K562 (cell line): Measurements from ENCODE around the gene XRN1. TPM values are rescaled to one million over a fixed set of nuclear protein-coding genes. Genes with fewer than 3 reads are reported as not detected.
"Not testable (repeated sequence)": the region's sequence is repeated elsewhere in the genome, so short reads cannot be mapped to it uniquely, and the experiment has no call there.

ENCODE experiments used
- ATAC-seq: fragments of 200-7000 bp; cut with Tn5 transposase; 3 replicates; pipeline ENCODE4 v1.9.1; 2020; ENCODE audit warnings: moderate library complexity
- BruUV-seq: library from RNA; stranded (reverse); fragments of 400-500 nt; replicated peaks from 2 replicates; lab custom pipeline; 2021; lab: Mats Ljungman, UMichigan
- CTCF ChIA-PET: fragments of 300-600 bp; formaldehyde crosslinking; extraction: SDS; loops from one replicate; lab custom pipeline; 2021; ENCODE audit warnings: low intra/inter-chr PET ratio; lab: Yijun Ruan, JAX
- POLR2A ChIA-PET: fragments of 300-600, 350-650 bp; sonication (Branson Sonifier 250); formaldehyde crosslinking; extraction: SDS; loops from one replicate; lab custom pipeline; 2021; ENCODE audit warnings: antibody characterized with exemption, inconsistent platforms; lab: Yijun Ruan, JAX
- DNase-seq, 4 experiments: peaks; one replicate each; pipeline versions ENCODE4 v3.0.0 to v3.0.0-alpha.2; 2011 to 2018; ENCODE audit warnings: low spot score in 3 of 4, mixed read lengths in 3 of 4; ENCODE audit errors: extremely low read depth in 1 of 4
- FAIRE-seq: peaks from 2 replicates; lab custom pipeline; 2011; peaks lifted over from hg19 to GRCh38; lab: Jason Lieb, UNC
- H2AFZ ChIP-seq: 2 replicates; pipeline ENCODE4 v1.6.0; 2011; ENCODE audit warnings: low read depth, low read length, control low read depth, inconsistent platforms
- H3K27ac ChIP-seq: fragments of 200-600 bp; 3 replicates; pipeline ENCODE4 v1.8.0; 2011; ENCODE audit warnings: low read depth, mild to moderate bottlenecking, control low read depth, inconsistent platforms, low read length, moderate library complexity, mixed read lengths; ENCODE audit errors: extremely low read depth
- H3K27me3 ChIP-seq, 2 experiments: fragments of 300-600 bp in 1 of 2; 2 replicates in 1 of 2; 3 replicates in 1 of 2; pipeline versions ENCODE4 v1.6.0 to v1.8.0; 2011; ENCODE audit warnings: inconsistent platforms in 2 of 2, low read length in 2 of 2, mild to moderate bottlenecking in 1 of 2, mixed read lengths in 1 of 2, moderate library complexity in 1 of 2; ENCODE audit not compliant: control insufficient read depth in 2 of 2, insufficient read depth in 2 of 2
- H3K36me3 ChIP-seq: fragments of 300-600 bp; 3 replicates; pipeline ENCODE4 v1.8.0; 2011; ENCODE audit warnings: mild to moderate bottlenecking, low read length, inconsistent platforms; ENCODE audit not compliant: control insufficient read depth, insufficient read depth
- H3K4me1 ChIP-seq, 2 experiments: fragments of 200-600 bp in 1 of 2; replicated peaks in 1 of 2; 2 replicates in 1 of 2; 3 replicates in 1 of 2; pipeline versions ENCODE4 v1.5.1 to v1.8.0; 2011; ENCODE audit warnings: inconsistent platforms in 2 of 2, low read length in 2 of 2, mild to moderate bottlenecking in 1 of 2, mixed read lengths in 1 of 2, moderate library complexity in 1 of 2; ENCODE audit not compliant: control insufficient read depth in 2 of 2, insufficient read depth in 2 of 2
- H3K4me2 ChIP-seq: 2 replicates; pipeline ENCODE4 v1.6.1; 2011; ENCODE audit warnings: low read length, control low read depth, inconsistent platforms, mixed read lengths; ENCODE audit not compliant: insufficient read depth
- H3K4me3 ChIP-seq: fragments of 200-600 bp; sonication (generic), shearing (Covaris generic); 2 replicates; pipeline ENCODE4 v1.5.1; 2016; ENCODE audit warnings: control low read depth, inconsistent platforms
- H3K79me2 ChIP-seq: fragments of 200-600 bp; 3 replicates; pipeline ENCODE4 v1.8.0; 2011; ENCODE audit warnings: low read length, inconsistent platforms; ENCODE audit not compliant: control insufficient read depth, insufficient read depth
- H3K9ac ChIP-seq, 2 experiments: 2 replicates each; pipeline versions ENCODE4 v1.6.0 to v1.6.1; 2011; ENCODE audit warnings: low read depth in 2 of 2, low read length in 2 of 2, control low read depth in 1 of 2, inconsistent platforms in 1 of 2, mild to moderate bottlenecking in 1 of 2, mixed read lengths in 1 of 2; ENCODE audit not compliant: insufficient read depth in 1 of 2
- H3K9me1 ChIP-seq: one replicate; pipeline ENCODE4 v1.6.0; 2011; ENCODE audit warnings: inconsistent platforms, mild to moderate bottlenecking, low read length, moderate library complexity; ENCODE audit not compliant: control insufficient read depth, insufficient read depth
- H3K9me3 ChIP-seq: replicated peaks from 2 replicates; pipeline ENCODE4 v1.5.1; 2011; ENCODE audit warnings: low read depth, low read length, inconsistent platforms; ENCODE audit not compliant: control insufficient read depth, insufficient read depth
- H4K20me1 ChIP-seq: replicated peaks from 2 replicates; pipeline ENCODE4 v1.6.1; 2011; ENCODE audit warnings: low read length, inconsistent platforms, mixed read lengths; ENCODE audit not compliant: control insufficient read depth, insufficient read depth
- ATF1 ChIP-seq, 2 experiments: fragments of 450-650 bp in 1 of 2; IDR thresholded peaks; 2 replicates each; pipeline ENCODE4 v1.6.1; 2016; ENCODE audit warnings: missing compliant biosample characterization in 1 of 2, missing genetic modification characterization in 1 of 2
- RCOR1 ChIP-seq, 2 experiments: IDR thresholded peaks; 2 replicates each; pipeline ENCODE4 v1.6.1; 2012; ENCODE audit warnings: low read depth in 2 of 2, low read length in 2 of 2, borderline replicate concordance in 1 of 2, improper control_type of control experiment in 1 of 2
- SMARCA4 ChIP-seq: fragments of 450-650 bp; IDR thresholded peaks from 2 replicates; pipeline ENCODE4 v1.6.1; 2016
- SOX6 ChIP-seq: fragments of 450-650 bp; IDR thresholded peaks from 2 replicates; pipeline ENCODE4 v1.6.1; 2014; ENCODE audit warnings: mild to moderate bottlenecking
- TBL1XR1 ChIP-seq, 2 experiments: IDR thresholded peaks; 2 replicates each; pipeline ENCODE4 v1.6.1; 2012; ENCODE audit warnings: improper control_type of control experiment in 2 of 2, low read length in 2 of 2, mild to moderate bottlenecking in 1 of 2
- TCF3 ChIP-seq: sonication (generic); formaldehyde crosslinking; IDR thresholded peaks from 2 replicates; pipeline ENCODE4 v1.4.0; 2020; ENCODE audit warnings: mild to moderate bottlenecking, missing genetic modification reagents
- U2AF1 ChIP-seq: fragments of 200-400 bp; formaldehyde crosslinking; optimal IDR thresholded peaks from 2 replicates; pipeline ENCODE3; 2017; ENCODE audit warnings: mild to moderate bottlenecking, low read depth, low read length, moderate library complexity
- WGBS: fragments of 100-300 bp; shearing (Covaris generic); methylation state at CpG from one replicate; pipeline ENCODE4 v1.1.6; 2016; ENCODE audit warnings: low coverage, mixed read lengths; ENCODE audit not compliant: insufficient coverage; ENCODE audit errors: missing lambda C conversion rate; 5-methylcytosine and 5-hydroxymethylcytosine counted together
- in situ Hi-C: fragments of 300-500 bp; cut with MboI; formaldehyde crosslinking; loops from 4 replicates; pipeline ENCODE4 v1.15.0; 2018; ENCODE audit warnings: inconsistent platforms, mixed read lengths
- intact Hi-C: fragments of 100-400 bp; cut with micrococcal nuclease; formaldehyde crosslinking; loops from 2 replicates; pipeline ENCODE4 v1.14.2; 2022
- polyA plus RNA-seq, 8 experiments: library from polyadenylated mRNA; depleted of rRNA in 4 of 8; stranded (reverse) in 5 of 8; unstranded in 3 of 8; fragments of >200 nt; fragmentation: Nextera tagmentation in 2 of 8; fragmentation: Illumina TruSeq in 1 of 8; extraction: Ambion mirVana in 2 of 8; extraction: Trizol in 1 of 8; gene quantifications; 2 replicates each; pipeline versions ENCODE4 v1.2.1 to v1.2.3, GENCODE V29; 2011 to 2014; ENCODE audit warnings: inconsistent platforms in 1 of 8, missing spikeins in 1 of 8
- total RNA-seq, 7 experiments: library from RNA; depleted of rRNA in 6 of 7; stranded (reverse); fragments of >200 nt in 6 of 7; fragmentation: Illumina TruSeq in 2 of 7; extraction: Trizol in 2 of 7; gene quantifications; 2 replicates each; pipeline versions ENCODE4 v1.2.1 to v1.2.3, GENCODE V29; 2011 to 2021; ENCODE audit warnings: low replicate concordance in 1 of 7
- TF ChIP-seq, protein P1 (sequence below), 2 experiments: fragments of 450-650 bp; conservative IDR thresholded peaks; 2 replicates each; pipeline ENCODE4 v1.6.1; 2017; ENCODE audit warnings: mild to moderate bottlenecking in 2 of 2, moderate library complexity in 2 of 2
- TF ChIP-seq, protein P2 (sequence below), 2 experiments: fragments of 450-650 bp; IDR thresholded peaks; 2 replicates each; pipeline ENCODE4 v1.6.1; 2018; ENCODE audit warnings: mild to moderate bottlenecking in 2 of 2, low read depth in 1 of 2; ENCODE audit not compliant: partially characterized antibody in 2 of 2

XRN1 gene
- total and polyA plus RNA-seq, 9 of the 15 experiments (the other 6 are each of a cell fraction or from before 2014, with no cell fraction given) = 3.1 to 28.4 (median 17.2) TPM

DNA sequence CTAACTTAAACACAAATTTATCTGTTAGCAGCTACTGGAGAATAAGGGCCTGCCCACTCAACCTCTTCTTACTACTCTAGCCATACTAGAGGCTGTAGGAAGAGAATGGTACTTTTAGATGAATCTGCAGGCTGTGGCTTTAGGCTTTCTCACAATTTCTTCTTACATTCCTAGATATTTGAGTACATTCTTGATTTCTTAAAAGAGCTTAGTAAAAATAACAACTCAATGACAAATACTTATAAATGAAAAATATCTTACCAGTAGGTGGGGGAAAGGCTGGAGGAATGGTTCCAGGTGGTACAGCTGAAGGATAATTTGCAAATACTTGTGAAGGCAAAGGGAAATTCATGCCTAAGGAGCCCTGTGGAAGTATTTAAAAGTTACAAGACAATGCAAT lies 129.5 kb downstream of the XRN1 start:
- ChIA-PET CTCF (no interaction called here), POLR2A (interaction anchor here (0.7 kb wide), 2 partner anchors 53 to 353 kb away, joined by 3 to 6 read pairs; no protein-coding TSS in a partner anchor)
- Histone ChIP-seq H3K4me1 (peaks cover 6 to 23% of the 10 kb centered on the region in 2 experiments; a peak in 4 of 5 replicates), H2AFZ (no peak overlapping the region), H3K27ac (peak overlapping the region; percentile 73; the same call in 2 of the 3 replicates), H3K9me3 (no peaks in the 10 kb centered on the region), H3K9ac (no peak overlapping the region), H3K79me2 (no peaks in the 10 kb centered on the region), H3K36me3 (peaks cover 18% of the 10 kb centered on the region; the same call in 1 of the 3 replicates), H3K27me3 (no peaks in the 10 kb centered on the region), H3K9me1 (no peaks in the 10 kb centered on the region), H3K4me2 (no peak overlapping the region), H3K4me3 (no peak overlapping the region), H4K20me1 (no peaks in the 10 kb centered on the region)
- intact Hi-C loops = no loop called here
- no peak for TF ChIP-seq U2AF1
- BruUV-seq = no TSS peak
- no peak for ATAC-seq
- in situ Hi-C loops = no loop called here
- no peak for FAIRE-seq
- DNase-seq = no peak

DNA sequence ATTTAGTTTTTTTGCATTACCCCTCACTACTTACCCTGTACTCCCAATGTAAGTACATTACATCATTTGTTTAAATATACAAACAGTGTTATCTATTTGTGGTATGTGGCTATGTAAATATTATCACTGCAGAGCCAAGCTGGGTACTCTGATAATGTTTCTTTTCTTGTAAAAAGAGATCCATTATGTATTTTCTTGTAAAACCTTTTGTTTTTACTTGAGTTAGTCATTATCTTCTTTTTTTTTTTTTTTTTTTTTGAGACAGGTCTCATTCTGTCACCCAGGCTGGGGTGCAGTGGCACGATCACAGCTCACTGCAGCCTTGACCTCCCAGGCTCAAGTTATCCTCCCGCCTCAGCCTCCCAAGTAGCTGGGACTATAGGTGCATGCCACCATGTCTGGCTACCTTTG lies 131.9 kb downstream of the XRN1 start:
- Histone ChIP-seq H3K36me3 (peaks cover 35% of the 10 kb centered on the region; the same call in 2 of the 3 replicates), H3K27ac (peak overlapping the region; percentile 1; the same call in 1 of the 3 replicates), H3K4me1 (peaks cover 6 to 23% of the 10 kb centered on the region in 2 experiments; a peak in 4 of 5 replicates)
- FAIRE-seq; BruUV-seq; H3K9me1 ChIP-seq; H3K9ac ChIP-seq; H3K79me2 ChIP-seq; in situ Hi-C loops; H3K9me3 ChIP-seq; H2AFZ ChIP-seq; H4K20me1 ChIP-seq; CTCF ChIA-PET; intact Hi-C loops; H3K27me3 ChIP-seq; H3K4me3 ChIP-seq; H3K4me2 ChIP-seq; TF ChIP-seq ATF1 (CRISPR knock-in tag; IDR thresholded peaks at IDR 0.05): not testable (repeated sequence)
- POLR2A ChIA-PET = interaction anchor here (0.6 kb wide), 1 partner anchor 253 kb away, joined by 3 read pairs; no protein-coding TSS in a partner anchor
- DNase-seq (peak; percentile 43 to 60 (median 51)), ATAC-seq (peak; percentile 84)
- 48% methylated on average over 2 of the region's 2 CpGs for WGBS
- TF ChIP-seq, protein P1, sequence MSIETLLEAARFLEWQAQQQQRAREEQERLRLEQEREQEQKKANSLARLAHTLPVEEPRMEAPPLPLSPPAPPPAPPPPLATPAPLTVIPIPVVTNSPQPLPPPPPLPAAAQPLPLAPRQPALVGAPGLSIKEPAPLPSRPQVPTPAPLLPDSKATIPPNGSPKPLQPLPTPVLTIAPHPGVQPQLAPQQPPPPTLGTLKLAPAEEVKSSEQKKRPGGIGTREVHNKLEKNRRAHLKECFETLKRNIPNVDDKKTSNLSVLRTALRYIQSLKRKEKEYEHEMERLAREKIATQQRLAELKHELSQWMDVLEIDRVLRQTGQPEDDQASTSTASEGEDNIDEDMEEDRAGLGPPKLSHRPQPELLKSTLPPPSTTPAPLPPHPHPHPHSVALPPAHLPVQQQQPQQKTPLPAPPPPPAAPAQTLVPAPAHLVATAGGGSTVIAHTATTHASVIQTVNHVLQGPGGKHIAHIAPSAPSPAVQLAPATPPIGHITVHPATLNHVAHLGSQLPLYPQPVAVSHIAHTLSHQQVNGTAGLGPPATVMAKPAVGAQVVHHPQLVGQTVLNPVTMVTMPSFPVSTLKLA (conservative IDR thresholded peaks at IDR 0.05) = 0 out of 4 replicates have a peak, but pooled peaks of 1 of the 2 experiments have one; percentile 21
- peak in 1 of 2 experiments; percentile 91; a peak in 2 of 4 replicates for TF ChIP-seq TBL1XR1 (IDR thresholded peaks at IDR 0.05; ENCODE audit: low read length in 2 of 2)
- TF ChIP-seq, protein P2, sequence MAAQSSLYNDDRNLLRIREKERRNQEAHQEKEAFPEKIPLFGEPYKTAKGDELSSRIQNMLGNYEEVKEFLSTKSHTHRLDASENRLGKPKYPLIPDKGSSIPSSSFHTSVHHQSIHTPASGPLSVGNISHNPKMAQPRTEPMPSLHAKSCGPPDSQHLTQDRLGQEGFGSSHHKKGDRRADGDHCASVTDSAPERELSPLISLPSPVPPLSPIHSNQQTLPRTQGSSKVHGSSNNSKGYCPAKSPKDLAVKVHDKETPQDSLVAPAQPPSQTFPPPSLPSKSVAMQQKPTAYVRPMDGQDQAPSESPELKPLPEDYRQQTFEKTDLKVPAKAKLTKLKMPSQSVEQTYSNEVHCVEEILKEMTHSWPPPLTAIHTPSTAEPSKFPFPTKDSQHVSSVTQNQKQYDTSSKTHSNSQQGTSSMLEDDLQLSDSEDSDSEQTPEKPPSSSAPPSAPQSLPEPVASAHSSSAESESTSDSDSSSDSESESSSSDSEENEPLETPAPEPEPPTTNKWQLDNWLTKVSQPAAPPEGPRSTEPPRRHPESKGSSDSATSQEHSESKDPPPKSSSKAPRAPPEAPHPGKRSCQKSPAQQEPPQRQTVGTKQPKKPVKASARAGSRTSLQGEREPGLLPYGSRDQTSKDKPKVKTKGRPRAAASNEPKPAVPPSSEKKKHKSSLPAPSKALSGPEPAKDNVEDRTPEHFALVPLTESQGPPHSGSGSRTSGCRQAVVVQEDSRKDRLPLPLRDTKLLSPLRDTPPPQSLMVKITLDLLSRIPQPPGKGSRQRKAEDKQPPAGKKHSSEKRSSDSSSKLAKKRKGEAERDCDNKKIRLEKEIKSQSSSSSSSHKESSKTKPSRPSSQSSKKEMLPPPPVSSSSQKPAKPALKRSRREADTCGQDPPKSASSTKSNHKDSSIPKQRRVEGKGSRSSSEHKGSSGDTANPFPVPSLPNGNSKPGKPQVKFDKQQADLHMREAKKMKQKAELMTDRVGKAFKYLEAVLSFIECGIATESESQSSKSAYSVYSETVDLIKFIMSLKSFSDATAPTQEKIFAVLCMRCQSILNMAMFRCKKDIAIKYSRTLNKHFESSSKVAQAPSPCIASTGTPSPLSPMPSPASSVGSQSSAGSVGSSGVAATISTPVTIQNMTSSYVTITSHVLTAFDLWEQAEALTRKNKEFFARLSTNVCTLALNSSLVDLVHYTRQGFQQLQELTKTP (IDR thresholded peaks at IDR 0.05; ENCODE audit: low read depth in 1 of 2, partially characterized antibody in 2 of 2) = peak in 1 of 2 experiments; percentile 89
- peak; percentile 39 for TF ChIP-seq ATF1 (tag; IDR thresholded peaks at IDR 0.05)
- peak; percentile 93 for TF ChIP-seq TCF3
- TF ChIP-seq RCOR1 (IDR thresholded peaks at IDR 0.05; ENCODE audit: borderline replicate concordance in 1 of 2, low read depth in 2 of 2, low read length in 2 of 2) = peak; percentile 48 to 97; a peak in 2 of 4 replicates
- TF ChIP-seq SOX6 = peak; percentile 99
- TF ChIP-seq SMARCA4 = peak; percentile 98
